ENCODE measurements around the gene EXOC8. TPM values are rescaled to one million over a fixed set of nuclear protein-coding genes. Genes with fewer than 3 reads are reported as not detected.

The EXOC8 gene
- total and polyA plus RNA-seq, 12 donors = 2.4 to 21.1 (median 14.1) TPM

DNA sequence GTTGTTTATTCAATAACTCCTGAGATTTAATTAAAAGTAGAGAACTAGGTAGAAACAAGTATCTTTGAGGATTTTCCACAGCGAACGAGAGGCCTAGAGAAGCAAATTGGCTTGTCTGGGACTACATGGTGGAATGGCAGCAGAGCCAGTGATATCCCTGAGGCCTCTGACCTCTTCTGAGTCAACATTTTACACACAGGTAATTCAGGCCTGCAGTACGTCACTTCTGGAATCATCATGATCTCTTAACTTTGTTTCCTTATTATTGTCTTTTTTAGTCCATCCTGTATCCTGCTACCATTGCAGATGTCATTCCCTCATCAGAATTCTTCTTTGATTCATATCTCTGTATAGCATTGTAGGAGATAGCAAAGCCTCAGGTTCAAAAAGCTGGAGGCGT, 10.3 kb upstream of the EXOC8 start:
- H3K4me3 ChIP-seq = no peak overlapping the region
- TF ChIP-seq POLR2A (IDR thresholded peaks at IDR 0.05) = no peak
- no peak for TF ChIP-seq CTCF (IDR thresholded peaks at IDR 0.05)
- H3K27me3 ChIP-seq = no peaks in the 10 kb centered on the region
- intact Hi-C loops (cut with DNase I) = no loop called here
- no peaks in the 10 kb centered on the region for H3K4me1 ChIP-seq (replicated peaks in 1 of 2)
- 94 to 96% (median 95%) methylated on average over 4 of the region's 4 CpGs for WGBS, 4 donors
- H3K27ac ChIP-seq = no peak overlapping the region
- H3K9me3 ChIP-seq (replicated peaks in 1 of 3) = no peaks in the 10 kb centered on the region
- peaks cover 0 to 38% of the 10 kb centered on the region in 2 donors for H3K36me3 ChIP-seq (replicated peaks in 1 of 2)
- DNase-seq = no peak

DNA sequence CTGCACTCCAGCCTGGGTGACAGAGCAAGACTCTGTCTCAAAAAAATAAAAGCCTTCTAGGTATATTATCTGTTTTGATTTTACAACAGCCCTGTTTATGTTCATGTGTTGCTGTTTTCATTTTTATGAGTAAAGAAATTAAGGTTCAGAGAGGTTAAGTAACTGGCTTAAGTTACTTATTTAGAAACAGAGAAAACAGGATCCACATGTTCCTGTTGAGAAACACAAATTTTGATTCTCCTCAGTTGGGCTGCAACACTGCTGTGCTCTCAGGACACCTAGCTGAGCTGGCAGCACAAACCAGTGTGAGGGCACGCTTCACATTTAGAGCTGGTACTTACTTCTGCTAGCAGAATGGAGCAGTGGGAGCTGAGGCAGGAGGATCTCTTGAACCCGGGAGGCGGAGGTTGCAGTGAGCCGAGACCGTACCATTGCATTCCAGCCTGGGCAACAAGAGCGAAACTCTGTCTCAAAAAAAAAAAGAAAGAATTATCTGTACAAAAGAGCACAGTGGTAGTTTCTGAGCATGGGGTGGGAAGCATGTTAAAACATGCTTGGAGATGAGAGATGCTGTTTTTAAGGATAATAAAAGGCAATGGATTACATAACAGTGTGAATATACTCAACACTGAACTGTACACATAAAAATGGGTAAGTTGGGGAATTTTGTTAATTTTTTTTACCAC, 2.8 kb upstream of the EXOC8 start:
- DNase-seq = no peak
- Histone ChIP-seq H3K9me3 (replicated peaks in 1 of 3) (no peaks in the 10 kb centered on the region), H3K4me1 (replicated peaks in 1 of 2) (peaks cover 22 to 25% of the 10 kb centered on the region in 2 donors), H3K36me3 (replicated peaks in 1 of 2) (no peaks in the 10 kb centered on the region), H3K4me3 (no peak overlapping the region), H3K27ac (no peak overlapping the region), H3K27me3 (no peaks in the 10 kb centered on the region)
- TF ChIP-seq CTCF (IDR thresholded peaks at IDR 0.05) = no peak
- TF ChIP-seq POLR2A (IDR thresholded peaks at IDR 0.05) = no peak
- intact Hi-C loops (cut with DNase I) = no loop called here
- 88 to 98% (median 94%) methylated on average over 6 of the region's 6 CpGs for WGBS, 4 donors

DNA sequence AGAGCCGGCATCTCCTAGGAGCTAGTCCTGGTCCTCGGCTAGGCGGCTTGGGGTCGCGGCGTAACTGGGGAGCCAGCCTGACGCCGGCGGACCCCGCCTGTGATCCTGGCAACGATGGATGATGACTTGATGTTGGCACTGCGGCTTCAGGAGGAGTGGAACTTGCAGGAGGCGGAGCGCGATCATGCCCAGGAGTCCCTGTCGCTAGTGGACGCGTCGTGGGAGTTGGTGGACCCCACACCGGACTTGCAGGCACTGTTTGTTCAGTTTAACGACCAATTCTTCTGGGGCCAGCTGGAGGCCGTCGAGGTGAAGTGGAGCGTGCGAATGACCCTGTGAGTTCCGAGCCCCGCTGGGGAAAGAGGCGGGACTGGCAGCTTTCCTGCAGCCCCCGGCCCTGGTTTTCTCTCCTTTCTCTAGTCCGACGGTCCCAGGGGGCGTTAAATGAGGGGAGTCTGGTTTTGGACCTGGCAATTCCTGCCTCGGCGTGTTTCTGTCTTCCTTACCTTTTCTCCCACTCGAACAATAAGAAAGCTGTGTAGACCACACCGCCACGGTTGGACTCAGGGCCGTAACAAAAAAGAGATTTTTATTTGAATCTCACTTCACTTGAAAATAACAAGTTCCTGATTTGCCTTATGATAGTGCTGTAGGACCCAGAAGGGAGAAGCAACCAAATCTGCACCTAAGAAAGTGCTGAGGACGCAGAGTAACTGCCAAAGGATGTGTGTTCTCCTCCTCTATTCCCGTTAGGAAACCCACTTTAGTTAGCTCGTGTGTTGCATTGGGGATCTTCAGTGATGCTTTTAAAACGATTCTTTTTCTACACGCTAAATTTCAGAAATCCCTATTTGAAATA, 847 bp upstream of the EXOC8 start, which contains the start of gene SPRTN:
TSS of gene SPRTN (plus strand) at position 24 of the 859 bp plus-strand sequence. CDS start at position 115, 91 bp downstream.
- Histone ChIP-seq H3K27ac (peak within 1 kb of the TSS; percentile 94 to 97 (median 95)), H3K4me1 (replicated peaks in 1 of 2) (peaks cover 40 to 45% of the 10 kb centered on the region in 2 donors), H3K4me3 (peak within 1 kb of the TSS; percentile 67 to 99 (median 80)), H3K27me3 (no peaks in the 10 kb centered on the region), H3K36me3 (replicated peaks in 1 of 2) (no peaks in the 10 kb centered on the region), H3K9me3 (replicated peaks in 1 of 3) (no peaks in the 10 kb centered on the region)
- DNase-seq = no peak
- 1 to 2% (median 1%) methylated on average over 23 to 43 of the region's 43 CpGs for WGBS, 4 donors
- no peak for TF ChIP-seq CTCF (IDR thresholded peaks at IDR 0.05)
- intact Hi-C loops (cut with DNase I) = loop anchor here in 1 of 2 donors (10.0 kb wide), 1 partner anchor 256 kb away; no protein-coding TSS in a partner anchor

DNA sequence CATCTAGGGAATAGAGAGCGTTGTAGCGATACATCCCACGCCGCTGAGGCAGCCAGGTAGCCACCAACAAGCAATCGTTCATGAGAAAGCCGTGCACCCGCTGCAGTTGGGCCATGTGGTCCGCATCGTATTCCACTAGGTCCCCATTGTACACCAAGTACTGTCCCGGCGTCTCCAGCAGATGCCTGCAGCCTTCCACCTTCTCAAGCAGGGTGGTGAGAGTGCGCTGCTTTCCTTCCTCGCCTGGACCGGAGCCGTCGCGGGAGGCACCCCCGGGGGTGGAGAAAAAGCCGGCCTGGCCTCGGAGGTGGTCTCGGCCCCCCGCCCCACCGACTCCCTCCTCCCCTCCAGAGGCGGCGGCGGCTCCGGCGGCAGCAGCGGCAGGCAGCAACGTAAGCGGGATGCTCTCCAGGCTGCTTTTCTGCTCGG, 595 bp downstream of the EXOC8 start:
- DNase-seq = peak in 2 of 7 donors; percentile 34 to 46
- H3K4me3 ChIP-seq = peak overlapping the region; percentile 67 to 90 (median 70)
- no peaks in the 10 kb centered on the region for H3K36me3 ChIP-seq (replicated peaks in 1 of 2)
- TF ChIP-seq POLR2A (IDR thresholded peaks at IDR 0.05) (no peak), CTCF (IDR thresholded peaks at IDR 0.05) (no peak)
- no peaks in the 10 kb centered on the region for H3K9me3 ChIP-seq (replicated peaks in 1 of 3)
- peak overlapping the region; percentile 94 to 97 (median 95) for H3K27ac ChIP-seq
- no peaks in the 10 kb centered on the region for H3K27me3 ChIP-seq
- H3K4me1 ChIP-seq (replicated peaks in 1 of 2) = peaks cover 42 to 55% of the 10 kb centered on the region in 2 donors
- intact Hi-C loops (cut with DNase I) = loop anchor here in 1 of 2 donors (10.0 kb wide), 1 partner anchor 258 kb away; no protein-coding TSS in a partner anchor
- WGBS, 4 donors = 0 to 9% (median 2%) methylated on average over 2 to 32 of the region's 32 CpGs
